TTC549 (cell line): ENCODE data around the gene CNEP1R1.

Experiments used
- FAIRE-seq: peaks from 2 replicates; lab custom pipeline; 2012; peaks lifted over from hg19 to GRCh38; lab: Jason Lieb, UNC

The CNEP1R1 gene

GRCh38 chr16:50065624-50066481 lies 40.8 kb downstream of the CNEP1R1 start, which contains the start of gene HEATR3:
HEATR3 (plus strand) TSS chr16:50065970; CDS start chr16:50066132, 162 bp downstream.
- FAIRE-seq = no peak

- FAIRE-seq = no peak
Observed at GRCh38 chr16:50066482-50067289, 41.7 kb downstream of the CNEP1R1 start.

- no peak for FAIRE-seq
Observed at GRCh38 chr16:50067290-50067853, 42.3 kb downstream of the CNEP1R1 start.

DNA sequence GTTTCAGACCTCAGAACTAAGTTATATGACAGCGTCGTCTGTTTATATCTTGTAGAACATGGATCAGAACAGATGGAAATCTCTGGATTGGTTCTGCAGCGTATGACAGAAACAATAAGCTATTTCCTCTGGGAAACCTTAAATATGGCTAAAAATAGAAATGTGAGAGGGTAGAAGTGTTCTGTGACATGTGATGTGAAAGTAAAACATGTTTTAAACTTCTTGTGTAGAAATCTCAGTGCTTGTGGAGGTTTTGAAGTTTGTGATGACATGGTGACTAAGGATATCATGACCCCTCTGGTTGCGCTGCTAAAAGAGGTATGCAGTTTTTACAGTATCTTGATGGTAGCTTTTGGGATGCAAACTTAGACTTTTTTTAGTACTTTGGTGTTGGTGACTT lies 43.5 kb downstream of the CNEP1R1 start:
- no peak for FAIRE-seq

GRCh38 chr16:50069060-50069459 lies 44.0 kb downstream of the CNEP1R1 start:
- no peak for FAIRE-seq

- FAIRE-seq = no peak
Observed at GRCh38 chr16:50071075-50071671, 46.1 kb downstream of the CNEP1R1 start.

GRCh38 chr16:50072730-50073129 lies 47.7 kb downstream of the CNEP1R1 start:
- no peak for FAIRE-seq

DNA sequence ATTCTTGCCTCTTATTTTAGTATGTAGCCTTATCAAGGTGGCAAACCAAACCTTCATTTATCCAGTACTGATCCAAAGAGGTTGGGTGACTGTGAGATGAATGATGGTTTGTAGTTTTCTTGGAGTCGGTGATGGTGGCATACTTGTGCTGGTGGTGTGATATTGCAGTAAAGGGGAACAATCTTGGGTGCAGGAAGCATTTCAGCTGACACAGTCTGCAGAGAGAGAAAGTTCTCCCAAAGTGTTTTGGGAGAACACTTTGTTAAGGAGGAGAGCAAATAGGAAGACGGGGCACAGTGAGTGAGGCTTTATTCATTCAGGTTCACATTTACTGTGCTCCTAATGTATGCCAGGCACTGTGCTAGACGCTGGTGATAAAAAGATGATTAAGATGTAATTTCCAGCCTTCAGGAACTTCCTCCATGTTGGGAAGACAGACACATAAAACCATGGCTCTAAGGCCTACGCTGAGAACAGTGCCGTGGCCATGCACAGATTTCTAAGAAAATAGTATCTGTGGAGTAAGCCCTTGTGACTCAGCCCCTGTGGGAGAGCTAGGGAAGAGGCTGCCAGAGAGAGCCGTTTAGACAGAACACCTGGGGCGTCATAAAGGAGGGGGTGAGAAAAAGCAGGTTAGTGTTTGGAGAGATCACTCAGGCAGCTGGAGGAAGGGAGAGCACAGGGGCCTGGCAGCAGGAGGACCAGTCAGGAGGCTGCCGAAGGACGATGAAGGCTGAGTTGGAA lies 54.5 kb downstream of the CNEP1R1 start:
- no peak for FAIRE-seq

GRCh38 chr16:50081428-50082018 lies 56.5 kb downstream of the CNEP1R1 start:
- no peak for FAIRE-seq

DNA sequence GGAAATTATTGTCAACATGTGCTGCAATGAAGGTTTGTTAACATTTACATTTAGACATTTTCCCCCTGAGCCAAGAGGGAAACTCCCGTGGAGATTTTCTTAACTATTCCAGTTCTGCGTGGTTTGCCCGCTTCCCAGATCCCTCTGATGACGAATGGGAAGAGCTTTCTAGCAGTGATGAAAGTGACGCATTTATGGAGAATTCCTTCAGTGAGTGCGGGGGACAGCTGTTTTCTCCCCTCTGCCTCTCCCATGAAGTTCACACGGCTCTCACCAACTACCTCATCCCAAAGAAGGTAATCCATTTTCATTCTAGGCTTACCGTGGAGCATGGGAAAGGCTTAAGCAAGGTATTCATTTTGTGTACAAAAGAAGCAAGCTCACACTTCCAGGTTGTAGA lies 59.0 kb downstream of the CNEP1R1 start:
- FAIRE-seq = no peak

DNA sequence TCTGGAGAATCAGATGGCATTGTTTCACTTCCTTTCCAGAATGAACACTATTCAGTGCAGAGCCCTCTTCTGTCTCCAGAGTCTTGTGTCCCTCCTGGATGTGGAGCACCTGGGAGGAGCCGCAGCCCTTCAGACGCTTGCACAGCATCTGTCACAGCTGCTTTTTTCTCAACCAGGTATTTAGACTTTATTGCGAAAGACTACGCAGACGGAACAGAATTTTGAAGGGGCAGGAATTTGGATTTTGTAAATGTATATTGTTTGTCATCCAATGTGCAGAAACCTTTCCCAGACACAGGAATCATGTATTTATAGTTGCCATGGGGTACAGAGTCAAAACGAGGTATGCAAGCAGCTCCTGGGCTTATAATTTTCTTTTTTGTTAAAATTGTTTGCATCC lies 61.2 kb downstream of the CNEP1R1 start:
- no peak for FAIRE-seq
